Heart left ventricle (tissue), 16 donors: ENCODE measurements around the gene MCC. TPM values are rescaled to one million over a fixed set of nuclear protein-coding genes. Genes with fewer than 3 reads are reported as not detected.

Experiments used
- ATAC-seq, 4 donors: fragments of 200-7000 bp; cut with Tn5 transposase; one replicate each; pipeline ENCODE4 v1.9.1; 2020 to 2022; ENCODE audit warnings: moderate library complexity in 4 of 4, mild to moderate bottlenecking in 3 of 4, moderate number of reproducible peaks in 1 of 4
- DNase-seq, 5 donors: peaks; one replicate each; pipeline ENCODE4 v3.0.0-alpha.2; 2020
- H3K27ac ChIP-seq, 12 donors: fragments of 200-600 bp; sonication (generic) in 4 of 12; one replicate each; pipeline versions ENCODE4 v1.5.0 to v1.8.0; 2016 to 2022; ENCODE audit warnings: mild to moderate bottlenecking in 2 of 12
- H3K27me3 ChIP-seq, 9 donors: fragments of 200-600 bp; sonication (generic) in 2 of 9; one replicate each; pipeline versions ENCODE4 v1.5.1 to v1.8.0; 2016 to 2022; ENCODE audit warnings: mild to moderate bottlenecking in 3 of 9
- H3K36me3 ChIP-seq, 9 donors: fragments of 200-600 bp; sonication (generic) in 2 of 9; one replicate each; pipeline versions ENCODE4 v1.5.0 to v1.8.0; 2018 to 2022; ENCODE audit warnings: mild to moderate bottlenecking in 2 of 9
- H3K4me1 ChIP-seq, 12 donors: fragments of 200-600 bp; sonication (generic) in 4 of 12; one replicate each; pipeline versions ENCODE4 v1.5.0 to v1.8.0; 2016 to 2022; ENCODE audit warnings: mild to moderate bottlenecking in 3 of 12
- H3K4me3 ChIP-seq, 12 donors: fragments of 200-600 bp; sonication (generic) in 4 of 12; one replicate each; pipeline versions ENCODE4 v1.5.0 to v1.8.0; 2017 to 2022; ENCODE audit warnings: mild to moderate bottlenecking in 9 of 12, moderate library complexity in 4 of 12
- H3K9me3 ChIP-seq, 12 donors: fragments of 200-600 bp; sonication (generic) in 4 of 12; one replicate each; pipeline versions ENCODE4 v1.5.0 to v1.8.0; 2016 to 2022; ENCODE audit warnings: mild to moderate bottlenecking in 1 of 12
- CTCF ChIP-seq, 12 donors: fragments of 200-600 bp; sonication (generic) in 4 of 12; IDR thresholded peaks; one replicate each; pipeline versions ENCODE4 v1.5.0 to v1.8.0; 2018 to 2022; ENCODE audit warnings: antibody characterized with exemption in 12 of 12, mild to moderate bottlenecking in 5 of 12
- POLR2A ChIP-seq, 2 donors: fragments of 450-650 bp; IDR thresholded peaks; one replicate each; pipeline ENCODE4 v1.6.1; 2017; ENCODE audit warnings: antibody characterized with exemption in 2 of 2, mild to moderate bottlenecking in 2 of 2, moderate library complexity in 2 of 2
- WGBS, 4 donors: extraction: QIAGEN DNeasy Blood & Tissue Kit in 2 of 4; methylation state at CpG; one replicate each; pipeline versions ENCODE4 v1.1.5 to v1.1.7; 2013 to 2018; 5-methylcytosine and 5-hydroxymethylcytosine counted together
- intact Hi-C, 10 donors: fragments of 100-400 bp; cut with DNase I; formaldehyde crosslinking; loops; one replicate each; pipeline versions ENCODE4 v1.11.1 to v1.14.2; 2022
- polyA plus RNA-seq, 2 donors: library from polyadenylated mRNA; stranded (reverse); fragments of 200-250 nt; gene quantifications; one replicate each; pipeline ENCODE4 v1.2.3, GENCODE V29; 2013
- total RNA-seq, 9 donors: library from RNA; depleted of rRNA in 2 of 9; stranded (reverse); fragments of >200 nt in 2 of 9; fragmentation: NEBNext Ultra II Directional in 3 of 9; extraction: Animal tissue kit (Norgen Biotek cat#: 25700) in 3 of 9; gene quantifications; one replicate each; pipeline versions ENCODE4 v1.1.0 to v1.2.4, GENCODE V29; 2016 to 2023
- donor health status: ischemic (EF 13 %, LVEDD 7.1; RV severe dilation, severe dysfunction).
- donor health status: healthy with polysubstance abuse.
- donor health status: DM: no; HTN: yes; CAD: no.
- donor health status: DM: no; HTN: no; CAD: no.
- donor health status: ischemic (EF 25% LVEDD 6.9; RV normal size, moderate dysfunction).
- donor health status: ischemic (EF 25% LVEDD 5.7; RV mildly dilated, moderate dysfunction).
- donor health status: healthy.
- donor health status: DM: yes; HTN: yes; CAD: no.
- donor health status: ischemic (EF 35%, LVEDD 5.7; RV mildly dilated, moderate dysfunction).
- donor health status: nonischemic (EF 11% LVEDD 7.7; RV severe dilation, severe dysfunction).
- donor health status: DM: yes; HTN: yes; CAD: no.
- donor health status: PGD.
- donor health status: ischemic (EF 29% LVEDD 5.4; RV normal size, mild dysfunction).
- donor health status: nonischemic (EF 23%, LVEDD 6.1; RV moderate dilation, normal function).

MCC gene
- total and polyA plus RNA-seq, 11 donors, result 6.1 to 33.8 (median 24.3) TPM

- H3K9me3 ChIP-seq, result no peaks in the 10 kb centered on the region
- TF ChIP-seq CTCF (IDR thresholded peaks at IDR 0.05) (no peak), POLR2A (IDR thresholded peaks at IDR 0.05) (no peak)
- peak in 1 of 4 donors; percentile 12 for ATAC-seq
- 32 to 69% (median 32%) methylated on average over 5 to 11 of the region's 11 CpGs for WGBS, 4 donors
- H3K4me3 ChIP-seq, result peak overlapping the region; percentile 36 to 95 (median 90)
- DNase-seq, result no peak
- intact Hi-C loops, result loop anchor here in 6 of 10 donors (2.0 to 10.0 kb wide), 4 partner anchors 51 to 114 kb away; partner anchors contain the start of genes REEP5 (in 5 of the 6) and SRP19 (in 2 of the 6)
- H3K4me1 ChIP-seq, result peaks cover 0 to 40% (median 31%) of the 10 kb centered on the region in 12 donors
- H3K36me3 ChIP-seq, result peaks cover 0 to under 1% (median 0%) of the 10 kb centered on the region in 9 donors
- no peaks in the 10 kb centered on the region for H3K27me3 ChIP-seq
- peak overlapping the region; percentile 71 to 95 (median 90) for H3K27ac ChIP-seq
These were observed 512.4 kb downstream of the MCC start for GRCh38 chr5:112975721-112976431.

DNA sequence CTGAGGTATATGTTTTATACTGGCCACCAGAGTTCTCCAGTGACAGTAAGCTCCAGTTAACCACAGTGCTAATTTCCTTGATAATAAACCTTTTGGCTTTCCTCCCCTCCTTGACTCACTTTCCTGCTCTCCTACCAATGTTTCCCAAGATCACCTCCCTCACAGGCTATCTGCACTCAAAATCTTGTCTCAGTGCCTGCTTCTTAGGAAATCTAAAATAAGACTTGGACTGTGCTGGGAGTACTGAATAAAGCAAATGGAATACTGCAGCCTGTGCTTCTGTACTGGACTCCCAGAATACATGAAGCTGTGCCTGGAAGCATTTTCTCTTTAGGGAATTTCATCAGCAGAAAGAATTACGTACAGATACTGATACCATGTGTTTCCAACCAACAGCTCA is 513.4 kb downstream of the MCC start:
- ATAC-seq (no peak), DNase-seq (no peak)
- no peak for TF ChIP-seq CTCF (IDR thresholded peaks at IDR 0.05)
- no peak for TF ChIP-seq POLR2A (IDR thresholded peaks at IDR 0.05)
- Histone ChIP-seq H3K4me3 (no peak overlapping the region), H3K27me3 (no peaks in the 10 kb centered on the region), H3K4me1 (peaks cover 0 to 31% (median 28%) of the 10 kb centered on the region in 12 donors), H3K36me3 (no peaks in the 10 kb centered on the region), H3K9me3 (no peaks in the 10 kb centered on the region), H3K27ac (no peak overlapping the region)
- intact Hi-C loops, result loop anchor here in 6 of 10 donors (5.0 to 10.0 kb wide), 3 partner anchors 50 to 113 kb away; partner anchors contain the start of genes REEP5 (in 4 of the 6) and SRP19 (in 2 of the 6)
- WGBS, 4 donors, result 83 to 88% (median 85%) methylated on average over 1 of the region's 1 CpG

DNA sequence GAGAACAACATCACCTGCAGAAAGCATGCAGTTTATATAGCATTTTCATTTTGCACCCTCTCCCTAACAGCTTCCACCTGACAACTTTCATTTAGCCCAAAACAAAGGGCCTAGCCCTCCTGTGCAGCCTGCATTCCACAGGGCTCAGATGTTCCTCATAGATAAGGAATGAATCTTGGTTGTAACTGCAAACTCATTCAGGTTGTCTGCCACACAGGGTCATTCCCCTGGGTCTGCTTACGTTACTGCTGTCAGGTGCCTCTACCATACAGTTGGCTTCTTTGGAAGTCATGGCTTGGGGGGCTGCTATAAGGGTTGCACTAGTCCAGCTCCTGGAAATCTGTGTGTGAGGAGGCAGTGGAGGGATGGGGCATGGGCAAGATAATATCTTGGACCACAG is 514.3 kb downstream of the MCC start:
- Histone ChIP-seq H3K36me3 (no peaks in the 10 kb centered on the region), H3K27me3 (no peaks in the 10 kb centered on the region), H3K9me3 (no peaks in the 10 kb centered on the region), H3K27ac (no peak overlapping the region), H3K4me1 (peaks cover 0 to 22% (median 18%) of the 10 kb centered on the region in 12 donors), H3K4me3 (no peak overlapping the region)
- WGBS, 4 donors, result 77 to 88% (median 88%) methylated on average over 1 of the region's 1 CpG
- ATAC-seq, result no peak
- DNase-seq, result no peak
- no peak for TF ChIP-seq CTCF (IDR thresholded peaks at IDR 0.05)
- no peak for TF ChIP-seq POLR2A (IDR thresholded peaks at IDR 0.05)
- intact Hi-C loops, result loop anchor here in 1 of 10 donors (10.0 kb wide), 1 partner anchor 49 kb away; the partner anchor contains the start of gene REEP5

- Histone ChIP-seq H3K27ac (no peak overlapping the region), H3K9me3 (no peaks in the 10 kb centered on the region), H3K36me3 (no peaks in the 10 kb centered on the region), H3K4me1 (peaks cover 0 to 14% (median 9%) of the 10 kb centered on the region in 12 donors), H3K4me3 (no peak overlapping the region), H3K27me3 (no peaks in the 10 kb centered on the region)
- no peak for DNase-seq
- ATAC-seq, result no peak
- intact Hi-C loops, result loop anchor here in 1 of 10 donors (10.0 kb wide), 1 partner anchor 48 kb away; the partner anchor contains the start of gene REEP5
- TF ChIP-seq CTCF (IDR thresholded peaks at IDR 0.05) (no peak), POLR2A (IDR thresholded peaks at IDR 0.05) (no peak)
- 87 to 93% (median 90%) methylated on average over 1 of the region's 1 CpG for WGBS, 4 donors
These were observed 515.2 kb downstream of the MCC start for GRCh38 chr5:112973036-112973435.
